Thyroid gland (tissue), 4 donors: ENCODE data around the gene COL27A1.

Source experiments
- CTCF ChIP-seq, 6 experiments: fragments of 200-600 bp in 3 of 6; fragments of 450-650 bp in 3 of 6; sonication (generic) in 3 of 6; IDR thresholded peaks; one replicate each; pipeline ENCODE4 v1.5.1; 2016 to 2019; ENCODE audit warnings: antibody characterized with exemption in 6 of 6, mild to moderate bottlenecking in 2 of 6, inconsistent platforms in 1 of 6, moderate library complexity in 1 of 6
- POLR2A ChIP-seq, 2 donors: fragments of 450-650 bp; IDR thresholded peaks; one replicate each; pipeline ENCODE4 v1.6.1; 2017; ENCODE audit warnings: antibody characterized with exemption in 2 of 2, mild to moderate bottlenecking in 2 of 2, moderate library complexity in 1 of 2

- no peak for TF ChIP-seq POLR2A (IDR thresholded peaks at IDR 0.05)
- no peak for TF ChIP-seq CTCF (IDR thresholded peaks at IDR 0.05)
These were observed 91.7 kb downstream of the COL27A1 start for GRCh38 chr9:114247077-114247476.
